Hepatic stellate cell (primary cell): ENCODE data around the gene SORCS2.
A peak's percentile ranks its signal among the peaks of the same experiment; 100 is the strongest.

Source experiments
- DNase-seq: peaks from one replicate; pipeline ENCODE4 v3.0.0; 2011; ENCODE audit warnings: low spot score

The SORCS2 gene

DNA sequence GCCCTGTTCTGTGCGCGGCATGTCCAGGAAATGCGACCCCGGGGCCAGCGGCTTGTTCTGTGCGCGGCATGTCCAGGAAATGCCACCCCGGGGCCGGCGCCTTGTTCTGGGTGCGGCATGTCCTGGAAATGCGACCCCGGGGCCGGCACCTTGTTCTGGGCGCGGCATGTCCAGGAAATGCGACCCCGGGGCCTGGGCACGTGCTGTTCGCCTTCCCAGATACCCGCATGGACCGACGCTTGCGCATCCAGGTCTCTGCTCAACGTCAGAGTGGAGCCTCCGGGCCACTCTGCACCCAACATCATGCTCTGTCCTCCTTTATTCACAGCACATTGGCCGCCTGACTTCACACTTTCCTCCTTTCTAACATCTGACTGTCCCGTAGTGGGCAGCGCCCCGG is 318.2 kb downstream of the SORCS2 start:
- DNase-seq = no peak

DNA sequence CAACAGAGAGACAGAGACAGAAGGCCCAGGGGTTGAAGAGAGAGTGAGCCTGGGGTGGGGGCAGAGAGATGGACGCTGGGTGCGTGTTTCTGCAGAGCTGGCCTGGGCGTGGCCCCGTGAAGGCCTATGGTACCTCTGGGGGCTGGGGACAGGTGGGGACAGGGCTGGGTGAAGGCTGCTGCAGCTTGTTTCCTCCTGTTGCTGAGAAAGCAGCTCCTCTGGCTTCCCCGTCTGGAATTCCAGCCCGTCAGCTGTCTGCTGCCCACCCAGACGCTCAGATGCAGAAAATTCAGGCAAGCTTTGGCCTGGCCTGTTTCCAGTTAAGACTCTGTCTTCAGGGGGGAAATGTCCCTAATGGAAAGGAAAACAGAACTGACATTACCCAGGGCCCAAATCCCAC is 319.2 kb downstream of the SORCS2 start:
- no peak for DNase-seq

DNA sequence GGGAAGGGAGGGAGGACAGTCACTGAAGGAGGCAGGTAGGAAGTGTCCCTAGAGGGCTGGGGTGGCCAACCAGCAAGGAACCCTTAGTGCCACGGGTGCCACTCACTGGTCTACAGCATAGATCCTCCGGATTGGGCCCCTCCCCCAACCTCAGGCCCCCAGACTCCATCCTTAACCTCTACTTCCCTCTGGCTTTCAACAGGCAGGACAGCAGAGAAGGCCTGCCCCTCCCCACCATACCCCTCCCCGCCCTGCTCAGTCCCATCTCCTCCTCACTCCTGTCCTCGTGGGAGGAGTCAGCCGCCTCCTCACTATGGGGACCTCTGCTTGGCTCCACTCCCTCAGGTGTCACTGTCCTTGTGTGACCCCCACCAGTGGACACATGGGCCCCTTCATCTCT is 320.1 kb downstream of the SORCS2 start:
- DNase-seq = no peak

DNA sequence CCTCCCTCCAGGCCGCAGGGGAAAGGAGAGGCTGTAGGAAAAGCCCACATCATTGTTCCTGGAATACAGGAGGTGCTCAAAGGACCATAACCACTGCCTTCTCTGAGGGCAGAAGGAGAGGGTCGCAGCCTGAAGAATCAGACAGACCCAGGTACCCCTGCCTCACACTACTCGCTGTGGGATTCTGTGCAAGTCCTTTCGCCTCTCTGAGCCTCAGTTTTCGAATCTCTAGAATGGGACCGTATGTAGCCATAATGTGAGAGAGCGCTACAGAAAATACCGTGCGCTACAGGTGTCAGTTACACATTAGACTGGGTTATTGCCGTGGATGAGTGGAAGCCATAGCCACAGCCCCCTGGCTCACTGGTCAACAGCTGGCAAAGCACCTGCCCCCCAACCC is 320.6 kb downstream of the SORCS2 start:
- no peak for DNase-seq

DNA sequence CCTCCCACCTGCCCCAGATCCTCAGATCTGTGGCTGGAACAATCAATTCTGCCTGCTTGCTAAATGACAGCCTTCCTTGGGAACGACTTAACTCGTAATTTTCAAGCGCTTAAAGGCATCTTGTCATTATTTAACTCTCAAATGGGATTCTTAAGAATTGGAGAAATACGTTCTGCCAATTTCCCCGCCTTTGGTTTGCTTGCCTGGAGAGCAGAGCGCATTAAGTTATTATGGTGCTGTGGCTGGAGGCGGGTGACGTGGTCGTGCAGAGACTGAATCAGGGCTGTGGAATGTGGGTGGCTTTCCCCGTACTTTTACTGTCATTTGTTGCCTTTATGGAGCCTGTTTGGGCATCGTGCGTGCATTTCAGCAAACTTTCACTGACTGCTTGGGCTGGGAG is 321.3 kb downstream of the SORCS2 start:
- DNase-seq = peak; percentile 37

DNA sequence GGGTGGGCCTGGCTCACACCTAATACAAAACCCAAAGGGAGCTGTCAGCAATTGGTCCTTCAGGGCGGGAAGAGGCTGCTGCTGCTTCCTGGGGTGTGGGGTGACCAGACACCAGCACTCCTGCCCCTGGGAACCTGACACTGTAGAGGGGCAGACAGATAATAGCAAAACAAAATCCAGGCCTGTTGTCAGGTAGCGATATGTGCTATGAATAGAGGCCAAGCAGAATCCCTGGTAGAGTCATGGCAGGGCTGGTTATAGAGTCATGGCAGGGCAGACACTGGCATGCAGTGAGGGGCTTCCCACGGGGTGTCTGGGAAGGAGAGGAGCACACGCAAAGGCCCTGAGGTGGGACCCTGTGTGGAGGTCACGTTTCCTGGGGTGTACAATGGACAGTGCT is 321.9 kb downstream of the SORCS2 start:
- DNase-seq = no peak

DNA sequence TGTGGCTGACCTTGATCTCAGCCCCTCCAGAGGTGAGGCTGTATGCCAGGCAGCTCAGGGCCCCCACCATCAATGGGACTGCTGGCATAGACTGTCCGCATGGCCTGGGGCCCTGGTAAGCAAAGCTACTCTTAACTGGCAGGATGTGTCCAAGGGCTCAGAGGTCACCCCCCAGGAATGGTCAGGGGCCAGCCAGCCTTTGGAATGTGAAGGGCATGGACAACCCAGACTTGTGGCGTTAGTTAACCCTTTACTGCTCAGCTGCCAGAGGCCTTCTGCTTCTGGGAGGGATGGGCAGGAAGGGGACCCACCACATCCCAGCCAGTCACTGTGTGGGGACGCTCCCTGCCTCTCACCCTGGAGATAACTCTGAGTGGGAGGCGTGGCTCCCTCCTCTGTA is 322.5 kb downstream of the SORCS2 start:
- no peak for DNase-seq

DNA sequence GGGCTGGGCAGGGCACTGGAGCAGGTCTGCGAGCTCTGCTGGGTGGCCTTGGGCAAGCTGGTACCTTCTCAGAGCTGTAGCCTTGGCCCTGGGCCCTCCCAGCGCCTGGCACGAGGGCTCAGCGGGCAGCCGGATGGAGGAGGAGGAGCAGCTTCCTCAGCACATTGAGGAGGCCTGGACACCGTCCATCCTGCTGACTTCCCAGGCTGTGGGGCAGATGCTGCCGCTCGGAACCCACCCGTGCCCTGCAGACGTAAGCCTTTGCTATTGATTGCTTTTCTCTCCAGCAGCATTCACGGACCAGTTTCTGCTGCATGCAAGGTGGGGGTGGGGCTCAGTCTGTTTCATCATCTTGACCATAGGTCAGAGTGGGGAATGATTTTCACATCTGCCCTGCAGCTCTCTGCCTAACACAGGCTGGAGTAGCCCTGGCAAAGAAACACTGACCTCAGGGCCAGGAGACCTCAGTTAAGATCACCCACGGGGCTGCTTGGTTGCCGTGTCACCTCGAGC is 323.1 kb downstream of the SORCS2 start:
- DNase-seq = no peak

DNA sequence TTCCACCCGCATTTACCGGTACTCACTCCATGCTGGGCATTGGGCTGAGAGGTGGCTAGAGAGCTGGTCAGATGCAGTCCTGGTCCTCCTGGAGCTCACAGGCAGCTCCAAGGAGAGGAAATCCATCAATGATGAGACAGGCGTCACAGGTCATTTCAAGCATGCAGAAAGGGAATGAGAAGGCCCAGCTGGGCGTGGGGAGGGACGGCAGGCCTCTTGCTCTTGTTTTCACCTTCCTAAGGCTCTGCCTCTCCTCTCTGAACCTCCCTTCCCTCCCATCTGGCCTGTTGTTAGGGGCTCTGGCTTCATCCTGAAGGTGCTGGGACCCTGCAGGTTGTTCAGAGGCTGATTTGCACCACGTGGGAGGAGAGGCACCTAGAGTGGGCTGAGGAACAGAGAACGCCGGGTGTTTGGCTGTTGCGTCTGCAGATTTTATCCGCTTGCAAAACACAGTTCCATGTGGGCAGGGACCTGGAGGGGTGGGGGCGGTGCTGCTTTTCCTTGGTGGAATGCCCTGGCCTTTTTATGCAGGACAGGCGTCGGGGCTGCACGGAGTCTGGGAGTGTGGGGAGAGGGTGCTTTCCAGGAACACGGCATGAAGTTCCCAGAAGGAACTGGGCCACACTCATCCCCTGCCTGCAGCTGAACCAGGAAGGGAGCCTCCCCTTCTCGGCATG is 323.9 kb downstream of the SORCS2 start:
- DNase-seq = no peak

DNA sequence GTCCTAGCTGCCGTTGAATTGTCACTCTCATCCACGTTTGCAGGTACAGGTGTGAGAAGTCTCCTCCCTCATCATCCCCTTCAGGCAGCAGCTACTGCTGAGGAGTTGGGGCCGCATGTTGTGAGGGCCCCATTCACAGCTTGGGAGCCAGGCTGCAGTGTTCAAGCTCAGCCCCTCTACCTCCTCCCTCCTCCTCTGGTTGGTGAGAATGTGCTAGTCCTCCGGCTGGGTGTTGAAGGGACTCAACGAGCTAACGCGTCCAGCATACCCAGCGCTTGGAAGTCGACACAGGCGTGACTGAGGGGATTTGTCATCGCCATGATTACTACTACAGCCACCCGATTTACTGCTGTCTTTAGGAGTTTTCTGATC is 324.4 kb downstream of the SORCS2 start:
- DNase-seq = no peak

DNA sequence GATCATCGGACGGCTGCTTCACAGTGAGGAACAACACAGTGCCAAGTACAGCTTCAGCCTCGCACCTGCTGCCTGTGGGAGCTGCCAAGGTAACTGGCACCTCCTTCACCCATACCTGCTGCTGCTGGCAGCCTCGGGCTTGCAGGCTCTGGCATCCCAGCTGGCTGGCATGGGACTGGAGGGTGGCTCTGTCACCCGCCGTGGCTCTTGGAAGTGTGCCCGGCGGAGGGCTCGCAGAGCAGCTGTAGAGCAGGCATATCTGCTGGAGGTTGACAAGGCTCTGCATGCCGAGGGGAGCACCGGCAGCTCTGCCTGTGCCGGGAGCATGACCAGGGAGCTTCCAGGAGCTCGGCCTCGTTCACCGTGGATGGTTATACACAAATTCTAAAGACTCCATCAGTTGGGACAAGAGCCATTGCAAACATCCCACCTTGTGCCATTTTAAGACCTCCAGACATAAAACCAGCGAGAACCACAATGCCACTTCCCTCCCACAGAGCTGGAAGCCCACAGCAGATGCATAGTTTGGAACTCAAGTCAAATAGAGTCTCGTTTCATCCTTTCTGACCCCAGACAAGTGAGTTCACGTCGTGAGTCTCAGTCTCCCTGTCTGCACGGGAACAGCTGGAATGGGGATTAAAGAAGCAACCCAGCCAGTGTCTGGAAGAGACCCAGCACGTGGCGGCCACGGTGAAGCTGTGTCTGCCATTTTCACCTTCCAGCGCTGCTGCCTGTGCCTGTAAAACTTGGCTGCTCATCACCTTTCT is 326.7 kb downstream of the SORCS2 start:
- DNase-seq = no peak

DNA sequence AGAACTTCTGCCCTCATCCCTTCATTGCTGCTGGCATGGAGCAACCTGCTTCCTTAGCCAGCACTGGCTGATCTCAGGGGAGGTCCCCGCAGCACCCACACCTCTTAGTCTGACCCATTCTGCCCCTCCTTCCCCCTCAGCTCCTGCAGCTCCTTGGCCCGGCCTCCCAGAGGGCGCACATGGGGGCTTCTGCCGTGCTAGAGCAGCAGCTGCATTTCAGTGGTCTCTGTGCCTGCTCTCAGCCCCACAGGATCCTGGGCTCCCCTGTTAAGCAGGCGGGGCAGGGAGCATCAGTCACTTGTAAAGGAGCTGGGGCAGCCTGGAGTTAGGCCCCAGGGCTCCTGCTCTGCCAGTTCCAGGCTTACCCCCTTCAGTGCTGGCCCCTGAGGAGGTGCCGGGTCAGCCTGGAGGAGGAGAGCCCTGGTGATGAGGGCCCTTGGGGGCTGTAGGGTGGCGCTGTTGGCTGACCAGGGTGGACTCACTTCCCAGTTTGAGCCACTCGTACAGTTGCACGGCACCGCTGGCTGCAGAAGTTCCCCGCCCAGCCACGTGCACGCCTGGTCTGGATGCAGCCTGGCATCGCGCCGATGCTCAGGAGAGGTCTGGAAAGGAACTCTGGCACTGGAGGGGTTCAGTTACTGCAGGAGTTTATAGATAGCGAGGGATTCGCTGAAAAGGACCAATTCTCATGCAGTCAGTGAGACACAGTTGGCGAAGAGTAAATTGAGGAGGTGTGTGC is 327.5 kb downstream of the SORCS2 start:
- DNase-seq = no peak

DNA sequence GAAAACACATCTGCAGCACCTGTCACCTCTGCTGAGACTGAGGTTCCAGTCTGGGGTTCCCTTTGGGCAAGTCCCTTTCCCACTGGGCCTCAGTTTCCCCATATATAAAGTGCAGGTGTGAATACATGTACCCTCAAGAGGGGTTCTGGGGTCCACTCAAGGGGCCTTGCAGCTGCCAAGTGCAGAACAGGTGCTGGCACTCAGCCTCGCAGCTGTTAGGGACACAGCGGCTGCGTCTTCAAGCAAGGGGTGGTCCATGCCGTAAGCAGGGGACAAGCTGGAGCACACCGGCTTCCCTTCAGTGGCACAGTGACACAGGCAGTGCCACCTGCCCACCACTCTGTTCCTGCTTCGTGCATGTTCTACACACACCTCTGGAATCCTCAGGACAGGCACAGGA is 329.3 kb downstream of the SORCS2 start:
- no peak for DNase-seq

DNA sequence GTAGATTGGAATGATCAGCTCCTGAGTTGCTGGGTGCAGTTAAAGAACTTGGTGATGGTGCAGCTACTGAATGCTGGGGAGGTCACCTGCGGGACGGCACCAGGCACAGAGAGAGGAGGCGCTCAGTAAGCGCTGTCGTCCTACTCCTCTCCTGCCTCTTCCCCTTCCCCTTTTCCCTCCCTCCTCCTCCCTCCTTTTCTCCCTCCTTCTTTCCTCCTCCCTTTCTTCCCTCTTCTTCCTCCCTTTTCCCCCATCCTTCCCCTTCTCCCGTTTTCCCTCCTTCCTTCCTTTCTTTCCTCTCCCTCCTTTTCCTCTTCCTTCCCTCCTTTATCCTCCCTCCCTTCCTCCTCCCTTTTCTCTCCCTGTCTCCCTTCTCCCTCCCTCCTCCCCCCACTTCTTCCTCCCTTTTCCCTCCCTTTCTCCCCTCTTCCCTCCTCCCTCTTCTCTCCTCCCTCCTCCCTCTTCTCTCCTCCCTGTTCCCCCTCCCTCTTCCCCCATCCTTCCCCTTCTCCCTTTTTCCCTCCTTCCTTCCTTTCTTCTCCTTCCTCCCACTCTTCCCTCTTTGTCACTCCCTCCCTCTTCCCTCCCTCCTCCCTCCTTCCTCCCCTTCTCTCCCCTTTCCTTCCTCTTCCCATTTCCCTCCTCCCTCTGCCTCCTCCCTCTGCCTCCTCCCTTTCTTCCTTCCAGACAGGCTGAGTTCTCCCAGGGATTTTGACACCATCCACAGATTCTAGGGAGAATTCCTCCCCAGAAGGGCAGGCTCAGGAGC is 330.3 kb downstream of the SORCS2 start:
- DNase-seq = no peak

DNA sequence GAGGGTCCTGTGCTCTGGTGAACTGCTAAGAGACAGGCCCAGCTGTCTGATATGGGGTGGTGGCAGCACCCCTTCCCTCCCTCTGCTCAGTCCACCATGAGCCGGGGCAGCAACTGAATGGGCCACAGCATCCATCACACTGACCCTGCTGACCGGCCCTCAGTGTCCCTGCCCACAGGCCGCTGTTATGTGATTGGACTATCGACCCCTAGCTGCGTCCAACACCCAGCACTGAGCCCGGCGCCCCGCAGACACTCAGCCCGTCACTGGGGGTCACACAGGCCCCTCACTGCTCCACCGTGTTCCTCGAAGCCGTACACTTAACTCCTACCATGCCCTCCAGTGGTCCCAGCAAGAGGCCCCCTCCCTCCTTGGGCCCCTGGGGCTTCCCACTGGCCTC is 331.2 kb downstream of the SORCS2 start:
- DNase-seq = no peak

DNA sequence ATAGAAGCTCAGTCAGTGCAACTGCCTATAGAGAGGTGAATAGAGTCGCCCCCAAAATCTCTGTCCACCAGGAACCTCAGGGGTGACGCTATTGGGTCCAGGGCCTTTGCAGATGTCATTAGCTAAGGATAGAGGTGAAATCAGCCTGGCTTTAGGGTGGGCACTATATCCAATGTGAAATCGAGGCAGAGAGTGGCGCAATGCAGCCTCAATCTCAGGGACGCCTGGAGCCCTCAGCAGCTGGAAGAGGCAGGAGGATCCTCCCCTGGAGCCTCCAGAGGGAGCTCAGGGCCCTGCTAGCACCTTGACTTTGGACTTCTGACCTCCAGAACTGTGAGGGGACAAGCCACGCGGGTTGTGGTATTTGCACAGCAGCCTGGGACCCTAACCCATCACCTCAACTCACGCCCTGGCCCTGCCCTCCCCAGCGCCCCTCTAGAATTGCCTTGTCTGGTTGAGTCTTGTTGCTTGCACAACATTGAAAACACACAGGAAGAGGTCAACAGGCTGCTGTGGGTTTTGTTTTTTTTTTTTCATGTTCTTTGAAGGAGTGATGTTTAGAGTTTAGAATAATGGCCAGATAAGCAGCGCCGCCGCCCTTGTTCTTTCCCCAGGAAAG is 331.8 kb downstream of the SORCS2 start:
- DNase-seq = no peak

DNA sequence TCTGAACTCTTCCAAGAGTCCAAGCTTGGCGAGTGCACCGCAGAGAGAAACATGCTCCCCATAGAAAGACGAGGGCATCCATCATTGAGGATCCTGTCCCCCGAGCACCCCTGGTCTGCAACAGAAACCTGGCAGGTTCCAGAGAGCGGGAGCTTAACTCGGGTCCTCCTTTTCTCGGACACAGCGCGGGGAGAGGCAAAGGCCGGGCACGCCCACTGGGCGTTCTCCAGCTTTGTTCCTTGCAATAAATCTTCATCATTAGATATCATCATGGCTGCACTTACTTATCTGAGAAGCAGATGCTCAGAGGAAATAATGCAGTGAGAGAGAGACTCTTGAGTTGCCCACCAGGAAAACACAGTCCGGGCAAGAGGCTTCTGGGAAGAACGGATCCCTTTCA is 332.5 kb downstream of the SORCS2 start:
- no peak for DNase-seq

DNA sequence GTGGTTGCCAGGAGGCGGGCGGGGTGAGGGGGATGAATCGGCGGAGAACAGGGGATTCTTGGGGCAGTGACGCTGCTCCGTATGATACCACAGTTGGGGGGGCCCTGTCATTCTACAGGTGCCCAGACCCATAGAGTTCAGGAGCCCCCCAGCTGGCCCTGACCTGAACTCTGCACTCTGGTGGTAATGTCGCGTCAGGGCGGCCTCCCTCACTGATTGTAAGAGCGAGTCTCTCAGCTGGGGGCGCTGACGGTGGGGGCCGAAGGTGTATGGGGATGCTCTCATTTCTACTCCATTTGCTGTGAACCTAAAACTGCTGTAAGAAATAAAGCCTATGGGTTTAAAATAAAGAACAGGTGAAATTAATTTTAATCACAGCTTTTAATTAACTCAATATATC is 334.2 kb downstream of the SORCS2 start:
- DNase-seq = no peak

DNA sequence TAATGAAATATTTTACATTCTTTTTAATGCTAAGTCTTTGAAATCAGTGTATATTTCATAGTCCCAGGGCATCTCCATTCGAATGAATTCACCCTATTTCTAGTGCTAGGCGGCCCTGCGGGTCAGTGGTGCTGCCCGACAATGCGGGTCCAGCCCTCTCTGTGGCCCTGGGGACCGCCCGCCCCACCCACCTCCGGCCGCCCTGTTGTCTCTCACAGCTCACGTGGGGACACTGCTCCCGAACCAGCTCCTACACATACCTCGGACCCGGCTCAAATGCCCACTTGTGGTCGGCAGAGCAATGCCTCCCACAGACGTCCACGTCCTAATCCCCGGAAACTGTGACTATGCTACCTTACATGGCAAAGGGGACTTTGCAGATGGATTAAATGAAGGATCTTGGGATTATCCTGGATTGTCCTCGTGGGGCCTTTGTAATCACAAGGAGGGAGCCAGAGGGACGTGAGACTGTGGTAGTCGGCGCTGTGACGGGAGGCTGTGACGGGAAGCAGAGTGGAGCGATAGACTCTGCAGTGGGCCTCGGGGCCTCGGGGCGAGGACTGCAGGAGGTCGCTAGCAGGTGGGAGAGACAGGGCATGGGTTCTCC is 334.7 kb downstream of the SORCS2 start:
- no peak for DNase-seq

DNA sequence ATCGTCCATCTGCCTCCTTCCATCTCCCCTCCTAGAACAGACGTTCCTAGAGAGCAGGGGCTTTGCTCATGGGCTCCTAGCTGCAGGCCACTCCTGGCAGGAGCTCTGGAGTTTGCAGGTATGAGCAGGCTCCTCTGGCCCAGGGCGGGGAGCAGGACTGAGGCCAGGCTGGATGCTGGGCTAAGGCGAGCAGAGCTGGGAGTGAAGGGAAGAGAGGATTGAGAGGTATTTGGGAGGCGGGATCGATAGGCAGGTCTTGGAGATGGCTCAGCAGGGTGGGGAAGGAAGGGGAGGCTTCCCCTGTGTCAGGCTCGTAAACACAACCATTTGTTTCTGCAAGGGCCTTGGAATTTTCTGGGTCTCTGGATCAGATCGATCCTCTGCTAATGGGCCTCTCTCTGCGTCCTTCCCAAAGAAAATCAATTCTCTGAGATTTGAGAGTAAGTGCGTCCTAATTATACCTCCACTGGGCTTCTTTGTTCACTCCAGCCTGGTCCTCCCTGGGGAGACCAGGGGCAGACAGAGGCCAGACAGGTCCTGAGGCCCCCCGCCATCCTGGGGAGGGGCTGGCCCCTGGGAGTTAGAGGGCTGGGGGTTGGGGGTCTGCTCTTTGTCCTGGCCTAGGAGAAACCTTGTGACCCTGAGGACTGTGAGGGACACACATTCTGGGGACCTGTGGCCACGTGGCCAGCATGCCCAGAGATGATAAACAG is 337.2 kb downstream of the SORCS2 start:
- DNase-seq = no peak

DNA sequence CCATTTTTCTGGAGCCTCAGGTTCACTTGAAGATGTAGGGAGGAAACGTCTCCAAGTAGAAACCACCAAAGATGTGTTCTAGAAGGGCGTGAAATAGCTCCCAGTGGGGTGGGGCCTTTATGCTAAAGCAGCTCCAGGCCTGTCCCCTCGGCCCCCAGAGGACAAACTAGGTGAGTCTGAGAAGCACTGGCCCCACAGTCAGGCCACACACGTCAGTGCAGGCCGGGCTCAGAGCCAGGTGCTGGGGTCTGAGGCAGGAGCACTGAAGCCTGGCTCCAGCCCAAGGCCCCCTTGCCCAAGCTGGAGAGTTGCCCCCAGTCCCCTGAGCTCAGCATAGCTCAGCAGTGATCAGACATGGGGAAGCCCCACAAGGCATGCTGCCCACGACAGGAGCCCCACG is 337.7 kb downstream of the SORCS2 start:
- DNase-seq = no peak
